Measurements from ENCODE around the gene ETNK2. TPM values are rescaled to one million over a fixed set of nuclear protein-coding genes. Genes with fewer than 3 reads are reported as not detected.

Gene ETNK2
- total RNA-seq (1 to 10 TPM in 1 of 2 experiments, under 1 TPM in 1; 0.91 to 1.1 TPM), polyA plus RNA-seq (6.1 TPM)

- peak within 1 kb of the TSS; percentile 74 to 90 (median 78) for H3K4me3 Mint-ChIP-seq
- no peaks in the 10 kb centered on the region for H3K9me3 Mint-ChIP-seq
- H3K9me3 ChIP-seq (ENCODE audit: low read length) = no peaks in the 10 kb centered on the region
- peak within 1 kb of the TSS; percentile 24 for H3K27ac ChIP-seq (ENCODE audit: low read depth, low read length)
- CTCF ChIA-PET = interaction anchor here (0.7 to 2.5 kb wide), 7 partner anchors 10 to 292 kb away, joined by 3 to 11 read pairs (median 4); no protein-coding TSS in a partner anchor
- H3K4me3 ChIP-seq (ENCODE audit: low read length) = peak within 1 kb of the TSS; percentile 55
- peaks cover 5 to 14% (median 8%) of the 10 kb centered on the region in 3 donors for H3K4me1 Mint-ChIP-seq
- peaks cover 2 to 20% of the 10 kb centered on the region in 2 donors for H3K27me3 Mint-ChIP-seq
- no peaks in the 10 kb centered on the region for H3K36me3 ChIP-seq (ENCODE audit: insufficient read depth, low read length)
- peak; percentile 54 to 75 (median 67) for DNase-seq
- H3K27ac Mint-ChIP-seq = peak within 1 kb of the TSS in 6 of 8 donors; percentile 8 to 89 (median 68)
- H3K27me3 ChIP-seq (ENCODE audit: insufficient read depth, low read length, poor library complexity, severe bottlenecking) = peaks cover 4% of the 10 kb centered on the region
- peaks cover 9% of the 10 kb centered on the region for H3K4me1 ChIP-seq (ENCODE audit: insufficient read depth, low read length)
- POLR2A ChIA-PET = interaction anchor here (0.7 kb wide), 1 partner anchor 1480 kb away, joined by 3 read pairs; no protein-coding TSS in a partner anchor
- H3K36me3 Mint-ChIP-seq = no peaks in the 10 kb centered on the region
These were observed at the start of gene ETNK2 for GRCh38 chr1:204151552-204152309. ETNK2 (minus strand) TSS chr1:204152044; CDS start chr1:204151852, 192 bp downstream.

- no peak overlapping the region for H3K4me3 ChIP-seq (ENCODE audit: low read length)
- no peaks in the 10 kb centered on the region for H3K9me3 ChIP-seq (ENCODE audit: low read length)
- no peaks in the 10 kb centered on the region for H3K36me3 ChIP-seq (ENCODE audit: insufficient read depth, low read length)
- H3K4me1 ChIP-seq (ENCODE audit: insufficient read depth, low read length) = no peaks in the 10 kb centered on the region
- Mint-ChIP-seq H3K36me3 (no peaks in the 10 kb centered on the region), H3K4me1 (peaks cover 0 to 1% (median 0%) of the 10 kb centered on the region in 3 donors), H3K27me3 (peaks cover 23 to 69% of the 10 kb centered on the region in 2 donors), H3K27ac (no peak overlapping the region), H3K9me3 (no peaks in the 10 kb centered on the region), H3K4me3 (no peak overlapping the region)
- no peaks in the 10 kb centered on the region for H3K27me3 ChIP-seq (ENCODE audit: insufficient read depth, low read length, poor library complexity, severe bottlenecking)
- CTCF ChIA-PET = no interaction called here
- DNase-seq = no peak
- no peak overlapping the region for H3K27ac ChIP-seq (ENCODE audit: low read depth, low read length)
- POLR2A ChIA-PET = no interaction called here
These were observed 49.6 kb upstream of the ETNK2 start for GRCh38 chr1:204201348-204202040.

- Mint-ChIP-seq H3K27ac (no peak overlapping the region), H3K4me1 (peaks cover 2 to 7% (median 6%) of the 10 kb centered on the region in 3 donors), H3K9me3 (no peaks in the 10 kb centered on the region), H3K36me3 (no peaks in the 10 kb centered on the region), H3K4me3 (no peak overlapping the region), H3K27me3 (peaks cover 20 to 51% of the 10 kb centered on the region in 2 donors)
- no peaks in the 10 kb centered on the region for H3K27me3 ChIP-seq (ENCODE audit: insufficient read depth, low read length, poor library complexity, severe bottlenecking)
- no peak overlapping the region for H3K4me3 ChIP-seq (ENCODE audit: low read length)
- ChIA-PET CTCF (no interaction called here), POLR2A (no interaction called here)
- no peaks in the 10 kb centered on the region for H3K4me1 ChIP-seq (ENCODE audit: insufficient read depth, low read length)
- no peak overlapping the region for H3K27ac ChIP-seq (ENCODE audit: low read depth, low read length)
- no peaks in the 10 kb centered on the region for H3K36me3 ChIP-seq (ENCODE audit: insufficient read depth, low read length)
- DNase-seq = no peak
- H3K9me3 ChIP-seq (ENCODE audit: low read length) = no peaks in the 10 kb centered on the region
These were observed 47.7 kb upstream of the ETNK2 start for GRCh38 chr1:204199579-204199978.

- Mint-ChIP-seq H3K27ac (no peak overlapping the region), H3K4me3 (no peak overlapping the region), H3K36me3 (no peaks in the 10 kb centered on the region), H3K9me3 (no peaks in the 10 kb centered on the region), H3K4me1 (peaks cover 5 to 10% (median 8%) of the 10 kb centered on the region in 3 donors), H3K27me3 (peaks cover 17 to 47% of the 10 kb centered on the region in 2 donors)
- Histone ChIP-seq H3K4me1 (ENCODE audit: insufficient read depth, low read length) (no peaks in the 10 kb centered on the region), H3K4me3 (ENCODE audit: low read length) (no peak overlapping the region), H3K27ac (ENCODE audit: low read depth, low read length) (no peak overlapping the region), H3K9me3 (ENCODE audit: low read length) (no peaks in the 10 kb centered on the region), H3K27me3 (ENCODE audit: insufficient read depth, low read length, poor library complexity, severe bottlenecking) (no peaks in the 10 kb centered on the region), H3K36me3 (ENCODE audit: insufficient read depth, low read length) (no peaks in the 10 kb centered on the region)
- ChIA-PET CTCF (interaction anchor here (1.0 to 1.2 kb wide), 3 partner anchors 8 to 36 kb away, joined by 3 to 6 read pairs (median 4); no protein-coding TSS in a partner anchor), POLR2A (no interaction called here)
- no peak for DNase-seq
These were observed 46.8 kb upstream of the ETNK2 start for GRCh38 chr1:204198348-204199340.

GRCh38 chr1:204197068-204197467, 45.2 kb upstream of the ETNK2 start:
- H3K9me3 ChIP-seq (ENCODE audit: low read length) = no peaks in the 10 kb centered on the region
- DNase-seq = no peak
- no peak overlapping the region for H3K27ac ChIP-seq (ENCODE audit: low read depth, low read length)
- ChIA-PET POLR2A (no interaction called here), CTCF (interaction anchor here (0.8 kb wide), 1 partner anchor 10 kb away, joined by 3 read pairs; no protein-coding TSS in a partner anchor)
- Mint-ChIP-seq H3K4me1 (peaks cover 5 to 10% (median 8%) of the 10 kb centered on the region in 3 donors), H3K36me3 (no peaks in the 10 kb centered on the region), H3K27ac (no peak overlapping the region), H3K27me3 (peaks cover 11 to 45% of the 10 kb centered on the region in 2 donors), H3K4me3 (no peak overlapping the region), H3K9me3 (no peaks in the 10 kb centered on the region)
- no peaks in the 10 kb centered on the region for H3K4me1 ChIP-seq (ENCODE audit: insufficient read depth, low read length)
- H3K4me3 ChIP-seq (ENCODE audit: low read length) = no peak overlapping the region
- peaks cover 6% of the 10 kb centered on the region for H3K27me3 ChIP-seq (ENCODE audit: insufficient read depth, low read length, poor library complexity, severe bottlenecking)
- H3K36me3 ChIP-seq (ENCODE audit: insufficient read depth, low read length) = no peaks in the 10 kb centered on the region

GRCh38 chr1:204196068-204196795, 44.4 kb upstream of the ETNK2 start, which contains the start of gene KISS1:
KISS1 (minus strand) TSS chr1:204196491; CDS start chr1:204192876, 3,615 bp downstream.
- Mint-ChIP-seq H3K4me3 (peak within 1 kb of the TSS in 1 of 7 donors; percentile 14), H3K4me1 (peaks cover 5 to 12% (median 11%) of the 10 kb centered on the region in 3 donors), H3K9me3 (no peaks in the 10 kb centered on the region), H3K27ac (peak within 1 kb of the TSS in 2 of 8 donors; percentile 15 to 84), H3K36me3 (no peaks in the 10 kb centered on the region), H3K27me3 (peaks cover 17 to 48% of the 10 kb centered on the region in 2 donors)
- ChIA-PET POLR2A (no interaction called here), CTCF (interaction anchor here (0.8 kb wide), 1 partner anchor 11 kb away, joined by 3 read pairs; no protein-coding TSS in a partner anchor)
- H3K36me3 ChIP-seq (ENCODE audit: insufficient read depth, low read length) = no peaks in the 10 kb centered on the region
- H3K27ac ChIP-seq (ENCODE audit: low read depth, low read length) = no peak within 1 kb of the TSS
- peaks cover 8% of the 10 kb centered on the region for H3K27me3 ChIP-seq (ENCODE audit: insufficient read depth, low read length, poor library complexity, severe bottlenecking)
- DNase-seq = no peak
- no peaks in the 10 kb centered on the region for H3K9me3 ChIP-seq (ENCODE audit: low read length)
- no peaks in the 10 kb centered on the region for H3K4me1 ChIP-seq (ENCODE audit: insufficient read depth, low read length)
- no peak within 1 kb of the TSS for H3K4me3 ChIP-seq (ENCODE audit: low read length)

GRCh38 chr1:204194771-204195170, 42.9 kb upstream of the ETNK2 start:
- H3K36me3 ChIP-seq (ENCODE audit: insufficient read depth, low read length) = no peaks in the 10 kb centered on the region
- ChIA-PET CTCF (interaction anchor here (4.5 kb wide), 1 partner anchor 12 kb away, joined by 15 read pairs; no protein-coding TSS in a partner anchor), POLR2A (no interaction called here)
- Mint-ChIP-seq H3K4me3 (no peak overlapping the region), H3K27me3 (peaks cover 26 to 52% of the 10 kb centered on the region in 2 donors), H3K4me1 (peaks cover 11 to 22% (median 17%) of the 10 kb centered on the region in 3 donors), H3K9me3 (no peaks in the 10 kb centered on the region), H3K27ac (peak overlapping the region in 2 of 8 donors; percentile 17 to 61), H3K36me3 (no peaks in the 10 kb centered on the region)
- H3K4me3 ChIP-seq (ENCODE audit: low read length) = no peak overlapping the region
- H3K9me3 ChIP-seq (ENCODE audit: low read length) = no peaks in the 10 kb centered on the region
- no peaks in the 10 kb centered on the region for H3K4me1 ChIP-seq (ENCODE audit: insufficient read depth, low read length)
- no peak overlapping the region for H3K27ac ChIP-seq (ENCODE audit: low read depth, low read length)
- H3K27me3 ChIP-seq (ENCODE audit: insufficient read depth, low read length, poor library complexity, severe bottlenecking) = peaks cover 11% of the 10 kb centered on the region
- no peak for DNase-seq
